Stomach (tissue), 9 donors: Measurements from ENCODE around the gene DRD3. TPM values are rescaled to one million over a fixed set of nuclear protein-coding genes. Genes with fewer than 3 reads are reported as not detected.

Source experiments
- DNase-seq, 2 donors: peaks; one replicate each; pipeline versions ENCODE4 v3.0.0 to v3.0.0-alpha.2; 2013 to 2019
- H3K27ac ChIP-seq, 5 donors: fragments of 200-600 bp in 4 of 5; sonication (generic) in 4 of 5; one replicate each; pipeline ENCODE4 v1.5.1; 2013 to 2019; ENCODE audit warnings: mild to moderate bottlenecking in 1 of 5, moderate library complexity in 1 of 5
- H3K27me3 ChIP-seq, 3 donors: fragments of 200-600 bp; sonication (generic); one replicate each; pipeline ENCODE4 v1.5.1; 2017 to 2019; ENCODE audit warnings: mixed run types in 1 of 3
- H3K36me3 ChIP-seq, 4 donors: fragments of 200-600 bp; sonication (generic); 1 replicate in 3 of 4; 2 replicates in 1 of 4; pipeline ENCODE4 v1.5.1; 2016 to 2019
- H3K4me1 ChIP-seq, 4 donors: fragments of 200-600 bp; sonication (generic); one replicate each; pipeline ENCODE4 v1.5.1; 2016 to 2019
- H3K4me3 ChIP-seq, 4 donors: fragments of 200-600 bp; sonication (generic) in 3 of 4; one replicate each; pipeline ENCODE4 v1.5.1; 2016 to 2019; ENCODE audit warnings: mild to moderate bottlenecking in 1 of 4
- H3K9me3 ChIP-seq, 4 donors: fragments of 200-600 bp; sonication (generic); one replicate each; pipeline ENCODE4 v1.5.1; 2016 to 2019
- CTCF ChIP-seq, 7 experiments: fragments of 450-650 bp in 4 of 7; fragments of 200-600 bp in 3 of 7; sonication (generic) in 3 of 7; IDR thresholded peaks; one replicate each; pipeline ENCODE4 v1.5.1; 2016 to 2019; ENCODE audit warnings: antibody characterized with exemption in 7 of 7, control low read depth in 2 of 7, mild to moderate bottlenecking in 1 of 7
- EP300 ChIP-seq: sonication (generic); formaldehyde crosslinking; IDR thresholded peaks from one replicate; pipeline ENCODE4 v1.6.1; 2017; ENCODE audit warnings: antibody characterized with exemption
- POLR2A ChIP-seq, 4 donors: fragments of 450-650 bp; IDR thresholded peaks; one replicate each; pipeline ENCODE4 v1.6.1; 2016; ENCODE audit warnings: antibody characterized with exemption in 4 of 4, control low read depth in 2 of 4, mild to moderate bottlenecking in 1 of 4, moderate library complexity in 1 of 4
- POLR2AphosphoS5 ChIP-seq, 3 donors: sonication (generic); formaldehyde crosslinking; IDR thresholded peaks; one replicate each; pipeline ENCODE4 v1.6.1; 2016; ENCODE audit warnings: antibody characterized with exemption in 3 of 3
- WGBS, 5 donors: extraction: QIAGEN DNeasy Blood & Tissue Kit in 3 of 5; methylation state at CpG; one replicate each; pipeline versions ENCODE4 v1.1.5 to v1.1.7; 2013 to 2018; 5-methylcytosine and 5-hydroxymethylcytosine counted together
- intact Hi-C: fragments of 100-400 bp; cut with DNase I; formaldehyde crosslinking; loops from one replicate; pipeline ENCODE4 v1.15.1; 2023; ENCODE audit warnings: low total_unique reads
- polyA plus RNA-seq, 3 donors: library from polyadenylated mRNA; stranded (reverse); fragments of 200-250 nt; gene quantifications; one replicate each; pipeline ENCODE4 v1.2.3, GENCODE V29; 2013
- total RNA-seq, 5 donors: library from RNA; depleted of rRNA; stranded (reverse); fragments of >200 nt; gene quantifications; one replicate each; pipeline versions ENCODE4 v1.1.0 to v1.2.3, GENCODE V29; 2014 to 2016
- donor health status: healthy with polysubstance abuse.
- donor health status: Bipolar disorder and iron deficiency.
- donor health status: healthy.

Gene DRD3
- total and polyA plus RNA-seq, 8 donors = not detected

- WGBS, 5 donors = 68 to 79% (median 78%) methylated on average over 2 of the region's 2 CpGs
- intact Hi-C loops = no loop called here
- H3K27ac ChIP-seq = no peak overlapping the region
- no peaks in the 10 kb centered on the region for H3K36me3 ChIP-seq
- H3K27me3 ChIP-seq = peaks cover 0 to 3% (median 0%) of the 10 kb centered on the region in 3 donors
- H3K4me3 ChIP-seq = no peak overlapping the region
- no peaks in the 10 kb centered on the region for H3K4me1 ChIP-seq
- no peak for TF ChIP-seq POLR2A (IDR thresholded peaks at IDR 0.05)
- TF ChIP-seq CTCF (IDR thresholded peaks at IDR 0.05) = no peak
- TF ChIP-seq POLR2AphosphoS5 (IDR thresholded peaks at IDR 0.05) = no peak
- no peak for TF ChIP-seq EP300
- no peak for DNase-seq
- no peaks in the 10 kb centered on the region for H3K9me3 ChIP-seq
Measured at GRCh38 chr3:114205541-114205940, 26.7 kb upstream of the DRD3 start.

GRCh38 chr3:114194750-114195149 lies 15.9 kb upstream of the DRD3 start:
- Histone ChIP-seq H3K27me3 (no peaks in the 10 kb centered on the region), H3K9me3 (no peaks in the 10 kb centered on the region), H3K36me3 (no peaks in the 10 kb centered on the region), H3K4me3 (no peak overlapping the region), H3K27ac (no peak overlapping the region), H3K4me1 (no peaks in the 10 kb centered on the region)
- intact Hi-C loops = no loop called here
- TF ChIP-seq POLR2A (IDR thresholded peaks at IDR 0.05) = no peak
- no peak for TF ChIP-seq POLR2AphosphoS5 (IDR thresholded peaks at IDR 0.05)
- no peak for TF ChIP-seq CTCF (IDR thresholded peaks at IDR 0.05)
- TF ChIP-seq EP300 = no peak
- WGBS, 5 donors = 71 to 95% (median 81%) methylated on average over 1 of the region's 1 CpG
- DNase-seq = no peak

- Histone ChIP-seq H3K36me3 (no peaks in the 10 kb centered on the region), H3K4me1 (no peaks in the 10 kb centered on the region), H3K9me3 (no peaks in the 10 kb centered on the region), H3K4me3 (no peak overlapping the region), H3K27me3 (no peaks in the 10 kb centered on the region), H3K27ac (no peak overlapping the region)
- intact Hi-C loops = no loop called here
- DNase-seq = no peak
- TF ChIP-seq CTCF (IDR thresholded peaks at IDR 0.05) = no peak
Measured at GRCh38 chr3:114192136-114192535, 13.3 kb upstream of the DRD3 start.

- TF ChIP-seq EP300 = no peak
- no peak for TF ChIP-seq POLR2A (IDR thresholded peaks at IDR 0.05)
- no peak for TF ChIP-seq POLR2AphosphoS5 (IDR thresholded peaks at IDR 0.05)
- no peak for TF ChIP-seq CTCF (IDR thresholded peaks at IDR 0.05)
- Histone ChIP-seq H3K9me3 (peaks cover 0 to 19% (median 5%) of the 10 kb centered on the region in 4 donors), H3K27me3 (no peaks in the 10 kb centered on the region), H3K27ac (no peak overlapping the region), H3K4me1 (no peaks in the 10 kb centered on the region), H3K4me3 (no peak overlapping the region), H3K36me3 (no peaks in the 10 kb centered on the region)
- intact Hi-C loops = no loop called here
- DNase-seq = peak in 1 of 2 donors; percentile 1
Measured at GRCh38 chr3:114186501-114186900, 7.6 kb upstream of the DRD3 start.
